SK-N-SH treated with all-trans-retinoic acid at 6 μM for 48 hours (cell line): Measurements from ENCODE around the gene DNAJA2.

ENCODE experiments used
- ATAC-seq: fragments of 200-7000 bp; cut with Tn5 transposase; 3 replicates; pipeline ENCODE4 v1.9.1; 2020; ENCODE audit warnings: mild to moderate bottlenecking, moderate library complexity
- ARNTL ChIP-seq: fragments of 450-650 bp; formaldehyde crosslinking; IDR thresholded peaks from 2 replicates; pipeline ENCODE4 v1.5.0; 2020; ENCODE audit warnings: low read depth, mild to moderate bottlenecking, moderate library complexity, borderline replicate concordance
- BACH2 ChIP-seq: fragments of 250-450 bp; sonication (Bioruptor Pico); IDR thresholded peaks from 2 replicates; pipeline ENCODE4 v1.9.0; 2021; ENCODE audit warnings: mild to moderate bottlenecking, borderline replicate concordance
- CSDC2 ChIP-seq: fragments of 250-450 bp; sonication (Bioruptor Pico); IDR thresholded peaks from 2 replicates; pipeline ENCODE4 v1.5.0; 2020; ENCODE audit warnings: mild to moderate bottlenecking, moderate library complexity
- ESRRG ChIP-seq: fragments of 250-450 bp; sonication (Bioruptor Pico); IDR thresholded peaks from 2 replicates; pipeline ENCODE4 v1.6.1; 2021; ENCODE audit warnings: mild to moderate bottlenecking
- GLIS3 ChIP-seq: fragments of 250-450 bp; sonication (Bioruptor Pico); IDR thresholded peaks from 2 replicates; pipeline ENCODE4 v1.5.0; 2020; ENCODE audit warnings: mild to moderate bottlenecking, moderate library complexity
- OSR1 ChIP-seq: fragments of 250-450 bp; sonication (Bioruptor Pico); IDR thresholded peaks from 2 replicates; pipeline ENCODE4 v1.8.0; 2022; ENCODE audit warnings: moderate library complexity, mild to moderate bottlenecking, inconsistent platforms
- PATZ1 ChIP-seq: fragments of 250-450 bp; sonication (Bioruptor Pico); IDR thresholded peaks from 2 replicates; pipeline ENCODE4 v1.8.0; 2020; ENCODE audit warnings: mild to moderate bottlenecking, moderate library complexity, borderline replicate concordance
- POU6F1 ChIP-seq: fragments of 250-450 bp; sonication (Bioruptor Pico); IDR thresholded peaks from 2 replicates; pipeline ENCODE4 v1.8.0; 2021; ENCODE audit warnings: low read depth, mild to moderate bottlenecking, moderate library complexity, borderline replicate concordance
- PPARA ChIP-seq: fragments of 250-450 bp; sonication (Bioruptor Pico); IDR thresholded peaks from 2 replicates; pipeline ENCODE4 v1.5.0; 2020; ENCODE audit warnings: mild to moderate bottlenecking, borderline replicate concordance
- SNAI2 ChIP-seq: fragments of 250-450 bp; sonication (Bioruptor Pico); IDR thresholded peaks from 2 replicates; pipeline ENCODE4 v1.5.0; 2020; ENCODE audit warnings: mild to moderate bottlenecking, moderate library complexity
- TCF4 ChIP-seq: fragments of 250-450 bp; sonication (Bioruptor Pico); IDR thresholded peaks from 2 replicates; pipeline ENCODE4 v1.8.0; 2021; ENCODE audit warnings: mild to moderate bottlenecking, moderate library complexity, borderline replicate concordance
- TOX ChIP-seq: fragments of 250-450 bp; sonication (Bioruptor Pico); IDR thresholded peaks from 2 replicates; pipeline ENCODE4 v1.8.0; 2021; ENCODE audit warnings: mild to moderate bottlenecking, moderate library complexity, borderline replicate concordance
- ZC3H10 ChIP-seq: fragments of 250-450 bp; sonication (Bioruptor Pico); IDR thresholded peaks from 2 replicates; pipeline ENCODE4 v1.5.1; 2021; ENCODE audit warnings: mild to moderate bottlenecking, moderate library complexity
- ZFP30 ChIP-seq: fragments of 450-650 bp; formaldehyde crosslinking; IDR thresholded peaks from 2 replicates; pipeline ENCODE4 v1.5.0; 2022; ENCODE audit warnings: mild to moderate bottlenecking, moderate library complexity
- ZNF565 ChIP-seq: fragments of 450-650 bp; formaldehyde crosslinking; conservative IDR thresholded peaks from 2 replicates; pipeline ENCODE4 v1.5.0; 2020; ENCODE audit warnings: low read depth, mild to moderate bottlenecking, moderate library complexity
- ZNF70 ChIP-seq: fragments of 450-650 bp; formaldehyde crosslinking; IDR thresholded peaks from 2 replicates; pipeline ENCODE4 v1.5.0; 2020; ENCODE audit warnings: mild to moderate bottlenecking, moderate library complexity
- ZNF8 ChIP-seq: fragments of 450-650 bp; formaldehyde crosslinking; IDR thresholded peaks from 2 replicates; pipeline ENCODE4 v1.5.0; 2020; ENCODE audit warnings: mild to moderate bottlenecking, moderate library complexity
- TF ChIP-seq, protein P1 (sequence below): fragments of 250-450 bp; sonication (Bioruptor Pico); IDR thresholded peaks from 2 replicates; pipeline ENCODE4 v1.5.1; 2021; ENCODE audit warnings: mild to moderate bottlenecking, moderate library complexity

The DNAJA2 gene

GRCh38 chr16:46973207-46973995 is at the start of gene DNAJA2:
Gene DNAJA2 (minus strand): TSS chr16:46973674. CDS start chr16:46973572, 102 bp downstream.
- ATAC-seq = peak; percentile 93
- TF ChIP-seq TCF4 (CRISPR knock-in tag) (0 out of 2 replicates have a peak, but pooled peaks have one; percentile 49), ZNF8 (no peak), CSDC2 (peak; percentile 64; the same call in 1 of the 2 replicates), SNAI2 (peak; percentile 31; the same call in 1 of the 2 replicates)
- TF ChIP-seq, protein P1, sequence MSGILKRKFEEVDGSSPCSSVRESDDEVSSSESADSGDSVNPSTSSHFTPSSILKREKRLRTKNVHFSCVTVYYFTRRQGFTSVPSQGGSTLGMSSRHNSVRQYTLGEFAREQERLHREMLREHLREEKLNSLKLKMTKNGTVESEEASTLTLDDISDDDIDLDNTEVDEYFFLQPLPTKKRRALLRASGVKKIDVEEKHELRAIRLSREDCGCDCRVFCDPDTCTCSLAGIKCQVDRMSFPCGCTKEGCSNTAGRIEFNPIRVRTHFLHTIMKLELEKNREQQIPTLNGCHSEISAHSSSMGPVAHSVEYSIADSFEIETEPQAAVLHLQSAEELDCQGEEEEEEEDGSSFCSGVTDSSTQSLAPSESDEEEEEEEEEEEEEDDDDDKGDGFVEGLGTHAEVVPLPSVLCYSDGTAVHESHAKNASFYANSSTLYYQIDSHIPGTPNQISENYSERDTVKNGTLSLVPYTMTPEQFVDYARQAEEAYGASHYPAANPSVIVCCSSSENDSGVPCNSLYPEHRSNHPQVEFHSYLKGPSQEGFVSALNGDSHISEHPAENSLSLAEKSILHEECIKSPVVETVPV (CRISPR knock-in tag) = no peak

DNA sequence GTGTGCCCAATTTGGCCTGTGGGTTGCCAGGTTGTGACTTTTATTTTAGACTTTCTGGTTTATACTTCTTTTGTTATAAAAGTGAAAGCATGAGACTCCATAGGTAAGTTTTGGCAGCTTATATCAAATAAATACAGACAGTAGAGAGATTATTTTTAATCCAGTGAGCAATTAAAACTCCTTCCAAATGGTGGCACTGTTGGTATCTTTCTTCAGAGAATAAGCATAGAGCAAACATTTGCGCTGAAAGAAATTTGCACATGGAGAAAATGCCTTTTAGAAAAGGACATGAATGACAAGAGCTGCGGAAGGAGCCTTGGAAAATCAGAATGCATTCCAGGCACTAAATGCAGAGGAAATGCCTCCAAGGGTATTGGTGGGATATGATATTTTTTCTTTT is 46.1 kb upstream of the DNAJA2 start:
- peak; percentile 42; the same call in 1 of the 3 replicates for ATAC-seq
- TF ChIP-seq CSDC2 = no peak
- no peak for TF ChIP-seq POU6F1 (CRISPR knock-in tag)
- TF ChIP-seq GLIS3 (CRISPR knock-in tag) = no peak
- TF ChIP-seq OSR1 = no peak
- TF ChIP-seq ZC3H10 (CRISPR knock-in tag) = no peak
- TF ChIP-seq PPARA (CRISPR knock-in tag) = no peak

DNA sequence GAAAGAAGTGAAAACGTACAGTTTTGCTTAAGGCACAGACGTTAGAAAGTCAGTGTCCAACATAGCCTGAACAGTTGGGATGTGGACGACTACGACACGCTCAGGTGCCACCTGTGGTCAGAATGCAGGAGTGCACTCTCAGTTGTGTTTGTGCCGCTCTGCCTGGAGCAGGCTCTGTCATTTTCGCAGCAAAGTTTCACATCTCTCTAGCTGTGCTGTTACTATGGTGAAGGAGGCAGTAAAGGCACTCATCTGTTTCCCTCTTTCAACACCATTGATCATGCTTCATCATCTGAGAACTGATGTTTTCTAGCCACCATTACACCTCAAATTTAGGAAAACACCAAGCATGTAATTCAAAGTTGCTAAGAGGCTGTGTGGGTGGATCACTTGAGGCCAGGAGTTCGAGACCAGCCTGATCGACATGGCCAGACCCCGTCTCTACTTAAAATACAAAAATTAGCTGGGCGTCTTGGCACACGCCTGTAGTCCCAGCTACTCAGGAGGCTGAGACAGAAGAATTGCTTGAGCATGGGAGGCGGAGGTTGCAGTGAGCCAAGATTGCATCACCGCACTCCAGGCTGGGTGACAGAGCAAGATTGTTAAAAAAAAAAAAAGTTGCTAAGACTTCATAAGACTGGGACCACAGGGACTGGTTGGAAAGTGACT is 44.9 kb upstream of the DNAJA2 start:
- ATAC-seq = peak; percentile 99
- TF ChIP-seq OSR1 (no peak), PATZ1 (CRISPR knock-in tag) (no peak), ESRRG (CRISPR knock-in tag) (no peak), TOX (CRISPR knock-in tag) (no peak)
- TF ChIP-seq, protein P1 (CRISPR knock-in tag) = no peak

DNA sequence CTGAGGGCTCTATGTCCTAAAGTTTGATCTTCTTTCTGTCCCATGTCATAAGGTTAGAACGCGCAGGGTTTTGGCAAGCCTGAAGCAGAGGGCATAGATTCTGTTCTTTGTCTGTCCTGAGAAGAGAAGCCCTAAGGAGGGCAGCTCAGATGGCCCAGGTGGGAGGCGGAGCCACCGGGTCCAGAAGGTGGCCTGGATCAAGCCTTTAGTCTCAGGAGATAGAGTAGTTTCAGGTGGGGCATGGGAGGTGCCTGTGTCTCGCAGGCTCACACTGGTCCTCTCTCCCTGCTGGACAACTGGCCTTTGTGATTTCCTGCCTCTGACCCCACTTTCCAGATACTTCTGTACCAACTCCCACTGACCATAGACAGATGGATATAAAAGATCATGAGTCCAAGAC is 44.2 kb upstream of the DNAJA2 start:
- no peak for TF ChIP-seq ZFP30 (CRISPR knock-in tag)
- TF ChIP-seq TOX (CRISPR knock-in tag) = no peak
- no peak for TF ChIP-seq ZNF70
- no peak for TF ChIP-seq BACH2 (CRISPR knock-in tag)
- no peak for TF ChIP-seq POU6F1 (CRISPR knock-in tag)
- TF ChIP-seq ZNF8 = no peak
- TF ChIP-seq CSDC2 = no peak
- no peak for ATAC-seq

DNA sequence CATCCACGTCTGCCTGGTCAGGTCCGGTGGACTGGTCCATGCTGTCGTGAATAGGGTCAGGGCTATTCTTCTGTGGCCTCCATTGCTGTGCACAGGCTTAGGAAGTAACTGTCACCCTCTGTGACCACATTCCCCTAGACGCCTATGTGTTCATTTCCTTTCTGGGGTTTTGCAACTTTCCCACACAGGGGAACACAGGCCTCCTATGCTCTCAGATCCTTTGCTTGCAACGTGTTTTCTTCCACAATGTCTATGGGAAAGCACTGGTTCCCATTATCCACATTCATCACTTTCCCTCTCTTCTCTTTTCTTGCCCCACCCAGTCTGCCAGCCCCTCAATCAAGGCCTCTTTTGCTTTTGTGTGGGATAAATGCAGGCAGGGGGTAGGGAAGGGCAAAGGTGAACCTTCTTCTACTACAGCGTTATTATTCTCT is 43.2 kb upstream of the DNAJA2 start:
- TF ChIP-seq GLIS3 (CRISPR knock-in tag) (no peak), ZNF70 (no peak), TCF4 (CRISPR knock-in tag) (no peak), ARNTL (CRISPR knock-in tag) (no peak), SNAI2 (no peak), ZNF565 (CRISPR knock-in tag) (no peak)
- TF ChIP-seq, all 23 proteins: peak for 0
- ATAC-seq = no peak
